SK-N-SH (cell line): ENCODE measurements around the gene ZNF277. TPM values are rescaled to one million over a fixed set of nuclear protein-coding genes. Genes with fewer than 3 reads are reported as not detected.
A peak's percentile ranks its signal among the peaks of the same experiment; 100 is the strongest.

Experiments used
- CTCF ChIA-PET: fragments of 300-600, 350-600 bp; formaldehyde crosslinking; extraction: SDS; loops from one replicate; lab custom pipeline; 2021; lab: Yijun Ruan, JAX
- POLR2A ChIA-PET: fragments of 350-600 bp; sonication (Branson Sonifier 250); formaldehyde crosslinking; extraction: SDS; loops from one replicate; lab custom pipeline; 2020; ENCODE audit warnings: antibody characterized with exemption, inconsistent platforms; lab: Yijun Ruan, JAX
- DNase-seq: peaks from one replicate; pipeline ENCODE4 v3.0.0; 2012
- H2AFZ ChIP-seq: fragments of 200-600 bp; sonication (generic); 2 replicates; pipeline ENCODE4 v1.8.1; 2016; ENCODE audit warnings: antibody characterized with exemption, mild to moderate bottlenecking, low read depth
- H3F3A ChIP-seq: fragments of 200-600 bp; sonication (generic); replicated peaks from 2 replicates; pipeline ENCODE3; 2016; ENCODE audit warnings: antibody characterized with exemption, mild to moderate bottlenecking; ENCODE audit not compliant: insufficient read depth
- H3K27ac ChIP-seq, 2 experiments: fragments of 200-500 bp in 1 of 2; fragments of 200-600 bp in 1 of 2; sonication (Bioruptor generic) in 1 of 2; sonication (generic), shearing (Covaris generic) in 1 of 2; 2 replicates each; pipeline versions ENCODE4 v1.5.1 to v1.6.1; 2014 to 2016; ENCODE audit warnings: low read depth in 2 of 2, inconsistent platforms in 1 of 2, low read length in 1 of 2, mild to moderate bottlenecking in 1 of 2, mixed read lengths in 1 of 2
- H3K27me3 ChIP-seq: fragments of 200-600 bp; sonication (generic), shearing (Covaris generic); 2 replicates; pipeline ENCODE4 v1.6.1; 2016; ENCODE audit warnings: mixed run types; ENCODE audit not compliant: insufficient read depth
- H3K36me3 ChIP-seq, 2 experiments: fragments of 200-500 bp in 1 of 2; fragments of 200-600 bp in 1 of 2; sonication (Bioruptor generic) in 1 of 2; sonication (generic) in 1 of 2; replicated peaks in 1 of 2; 2 replicates each; pipeline versions ENCODE3 to v1.5.1; 2014 to 2016; ENCODE audit warnings: low read length in 1 of 2, mild to moderate bottlenecking in 1 of 2; ENCODE audit not compliant: insufficient read depth in 2 of 2, control insufficient read depth in 1 of 2
- H3K4me1 ChIP-seq, 2 experiments: fragments of 200-500 bp in 1 of 2; fragments of 200-600 bp in 1 of 2; sonication (Bioruptor generic) in 1 of 2; sonication (generic), shearing (Covaris generic) in 1 of 2; 2 replicates each; pipeline versions ENCODE4 v1.5.1 to v1.6.1; 2014 to 2016; ENCODE audit warnings: low read depth in 1 of 2, low read length in 1 of 2, mixed run types in 1 of 2; ENCODE audit not compliant: insufficient read depth in 2 of 2, control insufficient read depth in 1 of 2
- H3K4me2 ChIP-seq: fragments of 200-600 bp; sonication (generic), shearing (Covaris generic); 2 replicates; pipeline ENCODE4 v1.6.1; 2017; ENCODE audit warnings: mixed run types
- H3K4me3 ChIP-seq, 2 experiments: fragments of 200-500 bp in 1 of 2; fragments of 200-600 bp in 1 of 2; sonication (Bioruptor generic) in 1 of 2; sonication (generic), shearing (Covaris generic) in 1 of 2; 2 replicates each; pipeline versions ENCODE4 v1.5.1 to v1.8.1; 2014 to 2016; ENCODE audit warnings: low read depth in 2 of 2, inconsistent platforms in 1 of 2, low read length in 1 of 2, mild to moderate bottlenecking in 1 of 2, mixed read lengths in 1 of 2, moderate library complexity in 1 of 2
- H3K79me2 ChIP-seq: fragments of 200-600 bp; sonication (generic); 2 replicates; pipeline ENCODE4 v1.8.1; 2017; ENCODE audit warnings: mild to moderate bottlenecking; ENCODE audit not compliant: insufficient read depth
- H3K9ac ChIP-seq: fragments of 200-600 bp; sonication (generic); 2 replicates; pipeline ENCODE4 v1.6.1; 2017; ENCODE audit warnings: mixed run types
- H3K9me2 ChIP-seq: fragments of 200-600 bp; sonication (generic); 2 replicates; pipeline ENCODE4 v1.6.1; 2017; ENCODE audit warnings: mixed run types
- H3K9me3 ChIP-seq: fragments of 200-600 bp; sonication (generic); 2 replicates; pipeline ENCODE4 v1.6.1; 2017; ENCODE audit warnings: mixed run types, mild to moderate bottlenecking, moderate library complexity
- H4K20me1 ChIP-seq: fragments of 200-600 bp; sonication (generic); 2 replicates; pipeline ENCODE4 v1.6.1; 2017; ENCODE audit warnings: mild to moderate bottlenecking, mixed run types; ENCODE audit not compliant: insufficient read depth
- CTCF ChIP-seq: fragments of 200-600 bp; sonication (generic); IDR thresholded peaks from 2 replicates; pipeline ENCODE4 v1.6.1; 2017; ENCODE audit warnings: antibody characterized with exemption, mild to moderate bottlenecking, moderate library complexity
- FOXJ3 ChIP-seq: sonication (generic); formaldehyde crosslinking; IDR thresholded peaks from 2 replicates; pipeline ENCODE4 v1.5.1; 2020; ENCODE audit warnings: mild to moderate bottlenecking, missing genetic modification reagents
- MAX ChIP-seq: IDR thresholded peaks from 2 replicates; pipeline ENCODE4 v1.4.0; 2012; ENCODE audit warnings: low read depth
- RAD21 ChIP-seq: IDR thresholded peaks from 2 replicates; pipeline ENCODE4 v1.6.1; 2012; ENCODE audit warnings: mild to moderate bottlenecking, low read length
- SIN3A ChIP-seq: IDR thresholded peaks from 2 replicates; pipeline ENCODE4 v1.6.1; 2012; ENCODE audit warnings: low read depth, mild to moderate bottlenecking, low read length, moderate library complexity, borderline replicate concordance
- TCF12 ChIP-seq: IDR thresholded peaks from 2 replicates; pipeline ENCODE4 v1.4.0; 2012
- TEAD4 ChIP-seq: IDR thresholded peaks from 2 replicates; pipeline ENCODE4 v1.4.0; 2012; ENCODE audit warnings: mild to moderate bottlenecking, borderline replicate concordance; ENCODE audit not compliant: insufficient read depth
- USF2 ChIP-seq: fragments of 150-350 bp; IDR thresholded peaks from 2 replicates; pipeline ENCODE4 v1.6.1; 2017; ENCODE audit warnings: antibody characterized with exemption, low read length, low read depth, borderline replicate concordance
- WGBS: methylation state at CpG from one replicate; pipeline ENCODE4 v1.1.6; 2017; ENCODE audit warnings: low lambda C conversion rate; 5-methylcytosine and 5-hydroxymethylcytosine counted together
- polyA plus RNA-seq, 3 experiments: library from polyadenylated mRNA; depleted of rRNA; stranded (reverse); fragments of >200 nt; gene quantifications; 2 replicates each; pipeline ENCODE4 v1.2.3, GENCODE V29; 2012
- TF ChIP-seq, protein P1 (sequence below): IDR thresholded peaks from 2 replicates; pipeline ENCODE4 v1.6.1; 2012; ENCODE audit warnings: mild to moderate bottlenecking, low read depth, low read length, moderate library complexity

The ZNF277 gene
- polyA plus RNA-seq, 1 of the 3 experiments (the other 2 are of a cell fraction): 11.5 TPM

DNA sequence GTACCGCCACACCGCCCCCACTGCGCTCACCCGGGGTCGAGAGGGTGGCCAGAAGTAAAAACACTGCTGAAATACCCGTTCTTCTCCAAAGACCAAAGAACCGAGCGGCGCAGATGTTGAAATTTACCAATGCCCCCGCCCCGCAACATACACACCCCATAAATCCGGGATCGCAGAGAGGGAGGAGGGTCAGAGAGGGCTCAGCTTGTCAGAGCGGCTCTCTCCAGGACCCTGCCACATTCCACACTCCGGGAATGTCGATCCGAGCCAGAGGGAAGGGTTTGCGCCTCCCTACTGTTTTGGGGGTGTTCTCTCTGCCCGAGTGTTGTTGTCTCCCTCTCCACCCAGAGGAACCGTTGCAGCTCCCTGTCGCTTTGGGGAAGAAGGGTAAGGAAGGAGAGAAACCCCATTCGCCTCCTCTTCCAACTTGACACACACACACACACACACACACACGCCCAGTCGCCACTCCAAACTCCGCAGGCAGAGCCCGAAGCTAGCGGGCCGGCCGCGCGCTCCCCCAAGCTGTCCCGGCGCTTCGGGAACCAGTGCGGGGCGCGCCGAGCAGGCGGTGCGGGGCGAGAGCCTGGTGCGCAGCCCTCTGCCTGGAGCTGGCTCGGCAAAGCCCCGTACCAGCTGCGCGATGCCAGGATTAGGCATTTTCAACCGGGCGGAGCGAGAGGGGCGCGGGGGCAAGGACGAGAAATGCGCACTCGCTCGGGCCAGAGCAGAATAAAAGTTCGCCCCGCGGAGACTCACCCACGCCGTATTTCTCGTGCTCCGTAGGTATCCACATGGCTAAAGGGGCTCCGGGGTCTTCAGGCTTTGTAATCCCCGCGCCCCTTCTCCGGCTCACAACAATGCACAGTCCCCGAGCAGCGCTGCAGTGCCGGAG is 905 bp upstream of the ZNF277 start:
- no peaks in the 10 kb centered on the region for H3K9me3 ChIP-seq
- ChIA-PET POLR2A (interaction anchor here (0.7 to 2.4 kb wide), 7 partner anchors 58 to 349 kb away, joined by 3 to 13 read pairs (median 3); partner anchors contain the start of gene IFRD1), CTCF (interaction anchor here (0.7 to 4.3 kb wide), 16 partner anchors 35 to 464 kb away, joined by 3 to 25 read pairs (median 4); no protein-coding TSS in a partner anchor)
- no peaks in the 10 kb centered on the region for H3K27me3 ChIP-seq
- H2AFZ ChIP-seq: peak overlapping the region; percentile 94
- no peaks in the 10 kb centered on the region for H3F3A ChIP-seq
- under 1% methylated on average over 68 of the region's 69 CpGs for WGBS
- peaks cover 0 to 16% of the 10 kb centered on the region in 2 experiments; a peak in 2 of 4 replicates for H3K4me1 ChIP-seq
- H3K27ac ChIP-seq: peak overlapping the region; percentile 71 to 92
- TF ChIP-seq MAX (peak; percentile 3; the same call in 1 of the 2 replicates), USF2 (no peak), SIN3A (0 out of 2 replicates have a peak, but pooled peaks have one; percentile 10), FOXJ3 (CRISPR knock-in tag) (peak; percentile 26; the same call in 1 of the 2 replicates), TEAD4 (peak; percentile 35; the same call in 1 of the 2 replicates), RAD21 (peak; percentile 6), TCF12 (no peak), CTCF (0 out of 2 replicates have a peak, but pooled peaks have one; percentile 5)
- TF ChIP-seq, protein P1, sequence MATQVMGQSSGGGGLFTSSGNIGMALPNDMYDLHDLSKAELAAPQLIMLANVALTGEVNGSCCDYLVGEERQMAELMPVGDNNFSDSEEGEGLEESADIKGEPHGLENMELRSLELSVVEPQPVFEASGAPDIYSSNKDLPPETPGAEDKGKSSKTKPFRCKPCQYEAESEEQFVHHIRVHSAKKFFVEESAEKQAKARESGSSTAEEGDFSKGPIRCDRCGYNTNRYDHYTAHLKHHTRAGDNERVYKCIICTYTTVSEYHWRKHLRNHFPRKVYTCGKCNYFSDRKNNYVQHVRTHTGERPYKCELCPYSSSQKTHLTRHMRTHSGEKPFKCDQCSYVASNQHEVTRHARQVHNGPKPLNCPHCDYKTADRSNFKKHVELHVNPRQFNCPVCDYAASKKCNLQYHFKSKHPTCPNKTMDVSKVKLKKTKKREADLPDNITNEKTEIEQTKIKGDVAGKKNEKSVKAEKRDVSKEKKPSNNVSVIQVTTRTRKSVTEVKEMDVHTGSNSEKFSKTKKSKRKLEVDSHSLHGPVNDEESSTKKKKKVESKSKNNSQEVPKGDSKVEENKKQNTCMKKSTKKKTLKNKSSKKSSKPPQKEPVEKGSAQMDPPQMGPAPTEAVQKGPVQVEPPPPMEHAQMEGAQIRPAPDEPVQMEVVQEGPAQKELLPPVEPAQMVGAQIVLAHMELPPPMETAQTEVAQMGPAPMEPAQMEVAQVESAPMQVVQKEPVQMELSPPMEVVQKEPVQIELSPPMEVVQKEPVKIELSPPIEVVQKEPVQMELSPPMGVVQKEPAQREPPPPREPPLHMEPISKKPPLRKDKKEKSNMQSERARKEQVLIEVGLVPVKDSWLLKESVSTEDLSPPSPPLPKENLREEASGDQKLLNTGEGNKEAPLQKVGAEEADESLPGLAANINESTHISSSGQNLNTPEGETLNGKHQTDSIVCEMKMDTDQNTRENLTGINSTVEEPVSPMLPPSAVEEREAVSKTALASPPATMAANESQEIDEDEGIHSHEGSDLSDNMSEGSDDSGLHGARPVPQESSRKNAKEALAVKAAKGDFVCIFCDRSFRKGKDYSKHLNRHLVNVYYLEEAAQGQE: 0 out of 2 replicates have a peak, but pooled peaks have one; percentile 9
- H3K79me2 ChIP-seq: peaks cover 58% of the 10 kb centered on the region
- peak overlapping the region; percentile 67 for H3K9ac ChIP-seq
- peak overlapping the region; percentile 82 to 99 for H3K4me3 ChIP-seq
- no peaks in the 10 kb centered on the region for H3K36me3 ChIP-seq
- H3K4me2 ChIP-seq: peak overlapping the region; percentile 87
- no peaks in the 10 kb centered on the region for H4K20me1 ChIP-seq
- peak; percentile 83 for DNase-seq
- no peaks in the 10 kb centered on the region for H3K9me2 ChIP-seq
